ENCODE data around the gene EN1. TPM values are rescaled to one million over a fixed set of nuclear protein-coding genes. Genes with fewer than 3 reads are reported as not detected.

Gene EN1
- total and polyA plus RNA-seq, 7 donors = 0.70 to 9.5 (median 1.1) TPM

- ATAC-seq (peak; percentile 93 to 97 (median 96)), DNase-seq (peak; percentile 86 to 91)
- Histone ChIP-seq H3K4me3 (peak overlapping the region; percentile 58), H3K4me1 (peaks cover 7% of the 10 kb centered on the region), H3K27me3 (ENCODE audit: insufficient read depth in 3 of 3, low read length in 2 of 3) (peaks cover 0 to 93% (median 38%) of the 10 kb centered on the region in 3 donors), H3K36me3 (ENCODE audit: insufficient read depth in 1 of 2, low read depth in 1 of 2) (no peaks in the 10 kb centered on the region), H3K27ac (no peak overlapping the region), H3K9me3 (no peaks in the 10 kb centered on the region)
- peak; percentile 97 for TF ChIP-seq CTCF (IDR thresholded peaks at IDR 0.05)
- intact Hi-C loops (cut with DNase I) = loop anchor here (1.0 to 5.0 kb wide), 3 partner anchors 92 to 808 kb away; no protein-coding TSS in a partner anchor
- WGBS, 3 donors = 2 to 3% (median 3%) methylated on average over 51 to 69 of the region's 69 CpGs
These were observed 8.2 kb upstream of the EN1 start for GRCh38 chr2:118855451-118856279.

GRCh38 chr2:118854507-118855345, 7.3 kb upstream of the EN1 start:
- Histone ChIP-seq H3K9me3 (no peaks in the 10 kb centered on the region), H3K4me1 (peaks cover 7% of the 10 kb centered on the region), H3K27ac (no peak overlapping the region), H3K4me3 (peak overlapping the region; percentile 58), H3K36me3 (ENCODE audit: insufficient read depth in 1 of 2, low read depth in 1 of 2) (no peaks in the 10 kb centered on the region), H3K27me3 (ENCODE audit: insufficient read depth in 3 of 3, low read length in 2 of 3) (peaks cover 0 to 96% (median 42%) of the 10 kb centered on the region in 3 donors)
- ATAC-seq = no peak
- TF ChIP-seq CTCF (IDR thresholded peaks at IDR 0.05) = no peak
- no peak for DNase-seq
- WGBS, 3 donors = 16 to 38% (median 25%) methylated on average over 29 to 33 of the region's 33 CpGs
- intact Hi-C loops (cut with DNase I) = loop anchor here (1.0 to 5.0 kb wide), 3 partner anchors 91 to 807 kb away; no protein-coding TSS in a partner anchor

- Histone ChIP-seq H3K4me1 (peaks cover 7% of the 10 kb centered on the region), H3K36me3 (ENCODE audit: insufficient read depth in 1 of 2, low read depth in 1 of 2) (no peaks in the 10 kb centered on the region), H3K9me3 (no peaks in the 10 kb centered on the region), H3K27ac (no peak overlapping the region), H3K27me3 (ENCODE audit: insufficient read depth in 3 of 3, low read length in 2 of 3) (peaks cover 0 to 96% (median 45%) of the 10 kb centered on the region in 3 donors), H3K4me3 (no peak overlapping the region)
- no peak for ATAC-seq
- intact Hi-C loops (cut with DNase I) = loop anchor here in 1 of 2 donors (5.0 kb wide), 1 partner anchor 631 kb away; no protein-coding TSS in a partner anchor
- DNase-seq = peak in 1 of 2 donors; percentile 39
- WGBS, 3 donors = 22 to 47% (median 40%) methylated on average over 39 to 42 of the region's 42 CpGs
- no peak for TF ChIP-seq CTCF (IDR thresholded peaks at IDR 0.05)
These were observed 6.3 kb upstream of the EN1 start for GRCh38 chr2:118853651-118854291.

GRCh38 chr2:118853129-118853640, 5.7 kb upstream of the EN1 start:
- no peak for TF ChIP-seq CTCF (IDR thresholded peaks at IDR 0.05)
- Histone ChIP-seq H3K4me3 (no peak overlapping the region), H3K27me3 (ENCODE audit: insufficient read depth in 3 of 3, low read length in 2 of 3) (peaks cover 0 to 94% (median 39%) of the 10 kb centered on the region in 3 donors), H3K27ac (no peak overlapping the region), H3K4me1 (peaks cover 7% of the 10 kb centered on the region), H3K36me3 (ENCODE audit: insufficient read depth in 1 of 2, low read depth in 1 of 2) (no peaks in the 10 kb centered on the region), H3K9me3 (no peaks in the 10 kb centered on the region)
- DNase-seq (no peak), ATAC-seq (no peak)
- intact Hi-C loops (cut with DNase I) = loop anchor here in 1 of 2 donors (5.0 kb wide), 1 partner anchor 631 kb away; no protein-coding TSS in a partner anchor
- 26 to 49% (median 34%) methylated on average over 25 of the region's 25 CpGs for WGBS, 3 donors

Data from psoas muscle (tissue), 8 donors.